CD8-positive, alpha-beta memory T cell (primary cell): ENCODE data around the gene HMCN1. TPM values are rescaled to one million over a fixed set of nuclear protein-coding genes. Genes with fewer than 3 reads are reported as not detected.

Experiments
- CTCF ChIA-PET: fragments of 350-600 bp; sonication (Branson Sonifier 250); formaldehyde crosslinking; loops from one replicate; lab custom pipeline; 2021; ENCODE audit warnings: antibody characterized with exemption; lab: Charles Lee
- POLR2A ChIA-PET: fragments of 350-600 bp; sonication (Branson Sonifier 250); formaldehyde crosslinking; loops from one replicate; lab custom pipeline; 2021; ENCODE audit warnings: antibody characterized with exemption; lab: Charles Lee
- DNase-seq, 5 donors: peaks; one replicate each; pipeline versions ENCODE4 v3.0.0 to v3.0.0-alpha.2; 2020 to 2022; ENCODE audit warnings: mixed read lengths in 1 of 5
- H3K27ac ChIP-seq: one replicate; pipeline ENCODE4 v1.7.0; 2013; ENCODE audit warnings: low read depth, mild to moderate bottlenecking, low read length, moderate library complexity
- H3K27me3 ChIP-seq: 2 replicates; pipeline ENCODE4 v1.7.0; 2013; ENCODE audit warnings: low read length, mild to moderate bottlenecking; ENCODE audit not compliant: insufficient read depth, poor library complexity, severe bottlenecking
- H3K36me3 ChIP-seq: 2 replicates; pipeline ENCODE4 v1.7.0; 2013; ENCODE audit warnings: mild to moderate bottlenecking, low read length, moderate library complexity; ENCODE audit not compliant: insufficient read depth
- H3K4me1 ChIP-seq: 2 replicates; pipeline ENCODE4 v1.7.0; 2013; ENCODE audit warnings: mild to moderate bottlenecking, low read length, moderate library complexity; ENCODE audit not compliant: insufficient read depth
- H3K4me3 ChIP-seq: 2 replicates; pipeline ENCODE4 v1.7.0; 2013; ENCODE audit warnings: mild to moderate bottlenecking, low read length
- H3K9me3 ChIP-seq: 2 replicates; pipeline ENCODE4 v1.7.0; 2013; ENCODE audit warnings: mild to moderate bottlenecking, low read length
- H3K27ac Mint-ChIP-seq, 8 donors: one replicate each; pipeline ENCODE4 v1.8.0; 2020 to 2021; ENCODE audit warnings: mixed read lengths in 8 of 8, mild to moderate bottlenecking in 6 of 8, inconsistent platforms in 3 of 8, moderate library complexity in 3 of 8
- H3K27me3 Mint-ChIP-seq, 2 donors: one replicate each; pipeline ENCODE4 v1.8.0; 2020 to 2021; ENCODE audit warnings: mixed read lengths in 2 of 2, mild to moderate bottlenecking in 1 of 2, moderate library complexity in 1 of 2
- H3K36me3 Mint-ChIP-seq, 3 donors: one replicate each; pipeline ENCODE4 v1.8.0; 2020 to 2021; ENCODE audit warnings: mixed read lengths in 3 of 3, inconsistent platforms in 1 of 3, mild to moderate bottlenecking in 1 of 3
- H3K4me1 Mint-ChIP-seq, 3 donors: one replicate each; pipeline ENCODE4 v1.8.0; 2020 to 2021; ENCODE audit warnings: mixed read lengths in 3 of 3, inconsistent platforms in 1 of 3, mild to moderate bottlenecking in 1 of 3
- H3K4me3 Mint-ChIP-seq, 7 donors: one replicate each; pipeline ENCODE4 v1.8.0; 2020 to 2021; ENCODE audit warnings: mixed read lengths in 7 of 7, mild to moderate bottlenecking in 6 of 7, moderate library complexity in 4 of 7, inconsistent platforms in 2 of 7
- H3K9me3 Mint-ChIP-seq, 5 donors: one replicate each; pipeline ENCODE4 v1.8.0; 2020 to 2022; ENCODE audit warnings: mixed read lengths in 5 of 5, mild to moderate bottlenecking in 3 of 5, moderate library complexity in 2 of 5, inconsistent platforms in 1 of 5
- polyA plus RNA-seq: library from polyadenylated mRNA; unstranded; fragments of 300-500 nt; fragmentation: Illumina TruSeq; gene quantifications from one replicate; pipeline ENCODE4 v1.2.3, GENCODE V29; 2021
- total RNA-seq, 2 experiments: library from RNA; stranded (reverse); gene quantifications; one replicate each; pipeline ENCODE4 v1.2.3, GENCODE V29; 2021

The HMCN1 gene
- total and polyA plus RNA-seq, 3 experiments from 2014 or later, result 0.02 to 0.04 TPM; not detected in 1

DNA sequence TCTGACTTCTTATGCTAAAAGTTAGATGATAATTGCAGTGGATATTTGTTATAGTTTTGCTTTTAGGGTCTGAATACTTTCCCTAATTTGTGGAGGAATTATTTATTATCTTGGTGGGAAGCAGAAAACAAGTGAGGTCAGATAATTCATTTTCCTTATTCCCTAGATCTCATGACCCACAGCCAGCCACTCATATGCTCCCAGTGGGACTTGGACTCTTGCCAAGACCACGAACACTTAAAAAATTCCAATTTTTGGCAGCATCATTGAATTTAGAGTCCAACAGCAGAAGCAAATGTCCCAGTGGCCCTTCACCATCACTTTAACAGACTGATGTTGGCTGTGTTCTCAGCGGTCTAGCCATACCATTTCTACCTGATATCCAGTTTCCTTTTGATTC, 204.2 kb downstream of the HMCN1 start:
- H3K9me3 Mint-ChIP-seq, result peaks cover 0 to 3% (median 0%) of the 10 kb centered on the region in 5 donors
- ChIA-PET POLR2A (no interaction called here), CTCF (no interaction called here)
- DNase-seq, result no peak
- Histone ChIP-seq H3K27ac (no peak overlapping the region), H3K4me1 (no peaks in the 10 kb centered on the region), H3K27me3 (no peaks in the 10 kb centered on the region), H3K36me3 (no peaks in the 10 kb centered on the region), H3K9me3 (no peaks in the 10 kb centered on the region), H3K4me3 (no peak overlapping the region)
- peaks cover 0 to 8% of the 10 kb centered on the region in 2 donors for H3K27me3 Mint-ChIP-seq
- no peaks in the 10 kb centered on the region for H3K36me3 Mint-ChIP-seq
- no peak overlapping the region for H3K4me3 Mint-ChIP-seq
- H3K27ac Mint-ChIP-seq, result no peak overlapping the region
- H3K4me1 Mint-ChIP-seq, result no peaks in the 10 kb centered on the region

DNA sequence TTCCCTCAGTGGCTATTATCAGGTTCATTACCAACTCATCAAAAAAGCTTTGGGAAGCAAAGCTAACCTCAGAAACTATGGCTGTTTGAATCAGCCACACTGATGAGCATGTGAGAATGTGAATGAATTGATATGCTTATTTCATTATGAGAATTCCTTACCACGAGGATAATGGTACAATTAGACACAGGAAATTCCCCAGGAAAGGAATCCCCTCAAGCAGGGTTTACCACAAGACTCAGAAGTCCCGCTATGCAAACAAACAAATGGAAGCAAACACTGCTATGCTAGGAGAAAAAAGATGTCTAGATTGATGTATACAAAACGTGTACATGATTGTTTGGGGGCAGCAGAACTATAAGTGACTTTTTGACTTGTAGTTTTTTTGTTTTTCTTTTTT, 205.0 kb downstream of the HMCN1 start:
- DNase-seq, result no peak
- POLR2A ChIA-PET, result no interaction called here
- no peaks in the 10 kb centered on the region for H3K27me3 ChIP-seq
- no peaks in the 10 kb centered on the region for H3K4me1 Mint-ChIP-seq
- H3K4me3 Mint-ChIP-seq, result no peak overlapping the region
- no peaks in the 10 kb centered on the region for H3K9me3 ChIP-seq
- no peaks in the 10 kb centered on the region for H3K36me3 ChIP-seq
- no peak overlapping the region for H3K27ac Mint-ChIP-seq
- H3K4me3 ChIP-seq, result no peak overlapping the region
- H3K4me1 ChIP-seq, result no peaks in the 10 kb centered on the region
- H3K27ac ChIP-seq, result no peak overlapping the region
- peaks cover 0 to 3% (median 0%) of the 10 kb centered on the region in 5 donors for H3K9me3 Mint-ChIP-seq
- H3K36me3 Mint-ChIP-seq, result no peaks in the 10 kb centered on the region
- CTCF ChIA-PET, result no interaction called here
- H3K27me3 Mint-ChIP-seq, result peaks cover 0 to 8% of the 10 kb centered on the region in 2 donors

DNA sequence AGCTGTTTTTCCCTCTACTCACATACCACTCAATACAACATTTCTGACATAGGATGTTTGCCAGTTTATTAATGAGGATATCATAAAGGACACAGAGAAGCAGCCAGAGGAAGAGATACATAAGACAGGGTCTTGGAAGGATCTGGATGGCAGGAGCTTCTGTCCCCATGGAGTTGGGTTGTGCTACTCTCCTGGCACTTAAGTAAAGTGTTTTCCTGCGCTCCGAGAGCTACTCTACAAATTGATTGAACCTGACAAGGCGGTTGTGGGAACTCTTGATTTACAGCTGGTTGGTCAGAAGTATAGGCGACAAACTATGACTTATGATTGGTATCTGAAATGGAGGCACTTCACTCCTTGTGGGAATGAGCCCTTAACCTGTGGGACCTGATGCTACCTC, 208.8 kb downstream of the HMCN1 start:
- no peaks in the 10 kb centered on the region for H3K9me3 Mint-ChIP-seq

DNA sequence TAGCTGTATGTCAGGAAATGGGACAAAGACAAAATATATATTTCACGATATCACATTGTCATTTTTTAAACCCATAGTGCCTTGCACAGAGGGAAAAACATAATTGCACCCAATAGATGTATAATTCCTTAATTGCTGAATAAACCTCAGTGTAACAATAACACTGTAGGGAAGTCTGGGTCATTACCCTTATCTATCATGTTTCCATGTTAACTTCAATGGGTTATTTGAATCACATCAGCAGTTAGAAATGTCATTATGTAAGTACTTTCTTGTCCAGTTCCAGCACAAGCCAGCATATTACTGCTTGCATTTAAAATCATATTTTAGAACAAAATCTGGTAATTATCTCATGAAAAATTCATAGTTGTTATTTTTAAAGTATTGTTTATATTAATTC, 222.7 kb downstream of the HMCN1 start:
- no peak for DNase-seq
- no peaks in the 10 kb centered on the region for H3K4me1 Mint-ChIP-seq
- H3K4me1 ChIP-seq, result no peaks in the 10 kb centered on the region
- no peaks in the 10 kb centered on the region for H3K9me3 ChIP-seq
- H3K27ac Mint-ChIP-seq, result no peak overlapping the region
- H3K36me3 ChIP-seq, result no peaks in the 10 kb centered on the region
- no peak overlapping the region for H3K4me3 ChIP-seq
- peaks cover 3% of the 10 kb centered on the region in 2 donors for H3K27me3 Mint-ChIP-seq
- CTCF ChIA-PET, result no interaction called here
- no peaks in the 10 kb centered on the region for H3K9me3 Mint-ChIP-seq
- POLR2A ChIA-PET, result no interaction called here
- H3K36me3 Mint-ChIP-seq, result no peaks in the 10 kb centered on the region
- no peak overlapping the region for H3K4me3 Mint-ChIP-seq
- H3K27me3 ChIP-seq, result no peaks in the 10 kb centered on the region
- H3K27ac ChIP-seq, result no peak overlapping the region

More for the DNA sequence above, 208.8 kb downstream of the HMCN1 start:
- no peak overlapping the region for H3K4me3 Mint-ChIP-seq
- Histone ChIP-seq H3K27ac (no peak overlapping the region), H3K4me3 (no peak overlapping the region), H3K27me3 (no peaks in the 10 kb centered on the region), H3K36me3 (no peaks in the 10 kb centered on the region), H3K9me3 (no peaks in the 10 kb centered on the region), H3K4me1 (no peaks in the 10 kb centered on the region)
- H3K4me1 Mint-ChIP-seq, result no peaks in the 10 kb centered on the region
- ChIA-PET CTCF (no interaction called here), POLR2A (no interaction called here)
- H3K27me3 Mint-ChIP-seq, result no peaks in the 10 kb centered on the region
- no peak overlapping the region for H3K27ac Mint-ChIP-seq
- H3K36me3 Mint-ChIP-seq, result no peaks in the 10 kb centered on the region
- DNase-seq, result no peak

- Histone ChIP-seq H3K36me3 (no peaks in the 10 kb centered on the region), H3K9me3 (no peaks in the 10 kb centered on the region), H3K4me1 (no peaks in the 10 kb centered on the region), H3K4me3 (no peak overlapping the region), H3K27ac (no peak overlapping the region), H3K27me3 (no peaks in the 10 kb centered on the region)
- H3K27ac Mint-ChIP-seq, result no peak overlapping the region
- no peak overlapping the region for H3K4me3 Mint-ChIP-seq
- POLR2A ChIA-PET, result no interaction called here
- no peaks in the 10 kb centered on the region for H3K36me3 Mint-ChIP-seq
- H3K4me1 Mint-ChIP-seq, result no peaks in the 10 kb centered on the region
- H3K9me3 Mint-ChIP-seq, result no peaks in the 10 kb centered on the region
- CTCF ChIA-PET, result no interaction called here
- DNase-seq, result no peak
- peaks cover 1 to 5% of the 10 kb centered on the region in 2 donors for H3K27me3 Mint-ChIP-seq
Observed at GRCh38 chr1:185957441-185958363, 223.5 kb downstream of the HMCN1 start.

DNA sequence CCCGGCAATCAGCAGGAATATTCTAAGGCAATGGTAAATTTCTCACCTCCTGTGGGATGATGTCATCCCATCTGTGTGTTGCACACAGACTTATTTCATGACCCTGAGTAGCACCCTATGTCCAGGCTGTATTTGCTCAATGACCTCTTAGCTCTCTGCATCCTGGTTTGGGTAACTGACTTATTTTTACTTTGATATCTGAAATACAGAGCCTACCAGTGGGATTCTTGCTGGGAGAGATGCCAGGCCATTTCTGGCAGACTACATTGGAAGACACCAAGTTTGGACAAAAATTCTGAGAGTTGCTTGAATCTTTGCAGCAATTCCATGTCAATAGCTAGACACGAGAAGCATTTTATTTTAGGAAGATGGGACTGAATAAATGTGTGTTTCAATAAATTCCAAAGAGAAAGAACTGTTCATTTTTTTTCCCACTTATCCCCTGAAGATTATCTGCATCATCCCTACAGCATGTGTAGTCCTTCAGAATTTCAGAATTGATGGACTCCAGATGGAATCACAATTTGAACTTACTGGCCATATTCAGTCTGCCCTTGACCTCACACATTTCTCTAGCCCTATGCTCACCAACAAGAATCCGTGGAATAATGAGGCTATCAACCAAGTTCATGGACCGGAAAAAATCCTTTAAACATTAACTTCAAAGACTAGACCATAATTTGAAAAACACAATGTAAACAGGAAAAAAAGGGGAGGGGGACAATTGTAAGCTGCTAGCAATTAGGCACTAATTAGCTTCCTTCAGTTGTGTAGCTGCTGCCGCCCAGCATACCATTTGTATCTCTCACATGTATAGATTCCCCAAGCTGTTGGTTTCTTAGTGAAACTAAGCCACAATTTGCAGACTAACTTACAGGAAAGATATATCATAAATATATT, 226.5 kb downstream of the HMCN1 start:
- Mint-ChIP-seq H3K27me3 (peaks cover 1 to 5% of the 10 kb centered on the region in 2 donors), H3K4me3 (no peak overlapping the region), H3K4me1 (no peaks in the 10 kb centered on the region), H3K36me3 (no peaks in the 10 kb centered on the region), H3K9me3 (no peaks in the 10 kb centered on the region), H3K27ac (no peak overlapping the region)
- H3K9me3 ChIP-seq, result no peaks in the 10 kb centered on the region
- ChIA-PET CTCF (no interaction called here), POLR2A (no interaction called here)
- no peak overlapping the region for H3K27ac ChIP-seq
- H3K4me1 ChIP-seq, result no peaks in the 10 kb centered on the region
- no peaks in the 10 kb centered on the region for H3K27me3 ChIP-seq
- H3K36me3 ChIP-seq, result no peaks in the 10 kb centered on the region
- no peak overlapping the region for H3K4me3 ChIP-seq
- DNase-seq, result no peak

DNA sequence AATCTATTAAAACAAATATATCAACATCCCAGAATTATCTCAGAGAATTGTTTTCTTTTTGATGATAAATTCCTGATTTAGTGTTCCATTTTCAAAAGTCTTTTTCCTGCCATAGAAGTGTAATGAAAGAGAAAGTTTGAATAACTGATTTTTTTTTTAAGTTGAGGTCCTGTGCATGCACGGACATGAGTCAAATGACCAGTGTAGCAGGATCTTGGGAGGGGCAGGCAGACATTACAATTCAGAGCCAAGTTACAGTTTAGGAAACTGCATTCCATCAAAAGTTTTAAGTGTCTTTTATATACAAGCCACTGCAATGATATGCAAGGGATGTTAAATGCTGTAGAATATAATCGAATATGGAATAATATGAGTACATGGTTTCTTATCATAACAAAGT, 227.5 kb downstream of the HMCN1 start:
- Histone ChIP-seq H3K9me3 (no peaks in the 10 kb centered on the region), H3K27me3 (no peaks in the 10 kb centered on the region), H3K4me1 (no peaks in the 10 kb centered on the region), H3K36me3 (no peaks in the 10 kb centered on the region), H3K27ac (no peak overlapping the region), H3K4me3 (no peak overlapping the region)
- H3K4me3 Mint-ChIP-seq, result no peak overlapping the region
- no peak overlapping the region for H3K27ac Mint-ChIP-seq
- H3K27me3 Mint-ChIP-seq, result peaks cover 1 to 5% of the 10 kb centered on the region in 2 donors
- ChIA-PET CTCF (no interaction called here), POLR2A (no interaction called here)
- H3K36me3 Mint-ChIP-seq, result no peaks in the 10 kb centered on the region
- no peaks in the 10 kb centered on the region for H3K4me1 Mint-ChIP-seq
- no peak for DNase-seq
- no peaks in the 10 kb centered on the region for H3K9me3 Mint-ChIP-seq

DNA sequence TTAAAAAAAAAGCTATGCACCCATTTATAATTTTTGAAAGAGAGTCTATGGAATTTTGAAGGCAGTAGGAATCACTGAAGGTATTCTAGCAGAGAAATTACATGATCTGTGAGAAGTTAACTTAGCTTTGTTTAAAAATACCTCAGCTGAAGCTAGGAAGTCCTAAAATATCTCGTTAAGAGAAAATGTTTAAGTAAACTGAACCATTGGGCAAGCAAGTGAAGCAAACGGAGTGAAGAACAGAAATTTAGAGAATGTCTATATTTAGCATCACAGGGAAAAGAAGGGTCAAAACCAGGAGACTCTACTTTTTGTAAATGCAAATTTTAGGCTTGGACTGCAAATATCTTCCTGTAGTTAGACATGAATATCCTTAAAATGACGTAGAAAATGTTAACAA, 230.8 kb downstream of the HMCN1 start:
- Mint-ChIP-seq H3K4me1 (no peaks in the 10 kb centered on the region), H3K27ac (no peak overlapping the region), H3K36me3 (no peaks in the 10 kb centered on the region), H3K9me3 (no peaks in the 10 kb centered on the region), H3K4me3 (no peak overlapping the region), H3K27me3 (peaks cover 5 to 8% of the 10 kb centered on the region in 2 donors)
- ChIA-PET POLR2A (no interaction called here), CTCF (no interaction called here)
- DNase-seq, result no peak
- H3K4me3 ChIP-seq, result no peak overlapping the region
- no peak overlapping the region for H3K27ac ChIP-seq
- H3K27me3 ChIP-seq, result no peaks in the 10 kb centered on the region
- no peaks in the 10 kb centered on the region for H3K36me3 ChIP-seq
- no peaks in the 10 kb centered on the region for H3K4me1 ChIP-seq
- H3K9me3 ChIP-seq, result no peaks in the 10 kb centered on the region
